ENCODE measurements around the gene NUP133. TPM values are rescaled to one million over a fixed set of nuclear protein-coding genes. Genes with fewer than 3 reads are reported as not detected.

NUP133 gene
- total and polyA plus RNA-seq, 5 donors from 2014 or later, result 12.2 to 33.1 (median 17.3) TPM

GRCh38 chr1:229508823-229509337, 739 bp upstream of the NUP133 start:
- peaks cover 23% of the 10 kb centered on the region for H3K4me1 ChIP-seq (ENCODE audit: control insufficient read depth, insufficient read depth, low read length, poor library complexity, severe bottlenecking)
- ATAC-seq (ENCODE audit: low read depth in 2 of 2) (no peak), DNase-seq (peak in 1 of 3 donors; percentile 38)
- peak overlapping the region; percentile 95 for H3K4me3 ChIP-seq (ENCODE audit: low read depth, low read length)
- peak overlapping the region; percentile 90 for H3K27ac ChIP-seq (ENCODE audit: insufficient read depth, low read length, poor library complexity, severe bottlenecking)
- peaks cover 4% of the 10 kb centered on the region for H3K36me3 Mint-ChIP-seq
- H3K4me3 Mint-ChIP-seq, result peak overlapping the region; percentile 90 to 97 (median 95)
- H3K27me3 ChIP-seq (ENCODE audit: control insufficient read depth, insufficient read depth, low read length), result no peaks in the 10 kb centered on the region
- peak overlapping the region; percentile 98 to 100 (median 99) for H3K27ac Mint-ChIP-seq
- H3K9me3 Mint-ChIP-seq, result peaks cover 0 to 2% (median 0%) of the 10 kb centered on the region in 7 donors
- peaks cover 7% of the 10 kb centered on the region for H3K27me3 Mint-ChIP-seq
- H3K4me1 Mint-ChIP-seq, result peaks cover 18 to 46% (median 35%) of the 10 kb centered on the region in 4 donors
- H3K36me3 ChIP-seq (ENCODE audit: control insufficient read depth, insufficient read depth, low read length), result peaks cover 11% of the 10 kb centered on the region
- no peaks in the 10 kb centered on the region for H3K9me3 ChIP-seq (ENCODE audit: control insufficient read depth in 2 of 2, low read length in 2 of 2)

- Mint-ChIP-seq H3K4me3 (peak overlapping the region; percentile 90 to 97 (median 95)), H3K27ac (peak overlapping the region; percentile 98 to 100 (median 99)), H3K9me3 (peaks cover 0 to 2% (median 0%) of the 10 kb centered on the region in 7 donors), H3K36me3 (peaks cover 4% of the 10 kb centered on the region), H3K27me3 (peaks cover 7% of the 10 kb centered on the region), H3K4me1 (peaks cover 23 to 50% (median 39%) of the 10 kb centered on the region in 4 donors)
- peak overlapping the region; percentile 95 for H3K4me3 ChIP-seq (ENCODE audit: low read depth, low read length)
- H3K27me3 ChIP-seq (ENCODE audit: control insufficient read depth, insufficient read depth, low read length), result no peaks in the 10 kb centered on the region
- no peak for ATAC-seq (ENCODE audit: low read depth in 2 of 2)
- H3K27ac ChIP-seq (ENCODE audit: insufficient read depth, low read length, poor library complexity, severe bottlenecking), result peak overlapping the region; percentile 90
- peaks cover 17% of the 10 kb centered on the region for H3K36me3 ChIP-seq (ENCODE audit: control insufficient read depth, insufficient read depth, low read length)
- H3K9me3 ChIP-seq (ENCODE audit: control insufficient read depth in 2 of 2, low read length in 2 of 2), result no peaks in the 10 kb centered on the region
- peaks cover 23% of the 10 kb centered on the region for H3K4me1 ChIP-seq (ENCODE audit: control insufficient read depth, insufficient read depth, low read length, poor library complexity, severe bottlenecking)
- no peak for DNase-seq
Measured at GRCh38 chr1:229507502-229507901, 639 bp downstream of the NUP133 start.

GRCh38 chr1:229506633-229507032, 1.5 kb downstream of the NUP133 start:
- H3K27ac ChIP-seq (ENCODE audit: insufficient read depth, low read length, poor library complexity, severe bottlenecking), result no peak overlapping the region
- peaks cover 7% of the 10 kb centered on the region for H3K27me3 Mint-ChIP-seq
- H3K27me3 ChIP-seq (ENCODE audit: control insufficient read depth, insufficient read depth, low read length), result no peaks in the 10 kb centered on the region
- H3K36me3 Mint-ChIP-seq, result peaks cover 7% of the 10 kb centered on the region
- DNase-seq (no peak), ATAC-seq (ENCODE audit: low read depth in 2 of 2) (no peak)
- H3K4me1 Mint-ChIP-seq, result peaks cover 23 to 50% (median 39%) of the 10 kb centered on the region in 4 donors
- H3K9me3 Mint-ChIP-seq, result peaks cover 0 to 2% (median 0%) of the 10 kb centered on the region in 7 donors
- H3K9me3 ChIP-seq (ENCODE audit: control insufficient read depth in 2 of 2, low read length in 2 of 2), result no peaks in the 10 kb centered on the region
- peak overlapping the region in 2 of 3 donors; percentile 40 to 48 for H3K27ac Mint-ChIP-seq
- peaks cover 23% of the 10 kb centered on the region for H3K4me1 ChIP-seq (ENCODE audit: control insufficient read depth, insufficient read depth, low read length, poor library complexity, severe bottlenecking)
- peak overlapping the region; percentile 95 for H3K4me3 ChIP-seq (ENCODE audit: low read depth, low read length)
- H3K36me3 ChIP-seq (ENCODE audit: control insufficient read depth, insufficient read depth, low read length), result peaks cover 23% of the 10 kb centered on the region
- H3K4me3 Mint-ChIP-seq, result peak overlapping the region; percentile 81 to 97 (median 92)

- H3K27me3 ChIP-seq (ENCODE audit: control insufficient read depth, insufficient read depth, low read length), result no peaks in the 10 kb centered on the region
- DNase-seq, result no peak
- peaks cover 46% of the 10 kb centered on the region for H3K36me3 Mint-ChIP-seq
- H3K4me1 ChIP-seq (ENCODE audit: control insufficient read depth, insufficient read depth, low read length, poor library complexity, severe bottlenecking), result no peaks in the 10 kb centered on the region
- no peak overlapping the region for H3K27ac Mint-ChIP-seq
- no peaks in the 10 kb centered on the region for H3K9me3 Mint-ChIP-seq
- no peak overlapping the region for H3K27ac ChIP-seq (ENCODE audit: insufficient read depth, low read length, poor library complexity, severe bottlenecking)
- no peak overlapping the region for H3K4me3 Mint-ChIP-seq
- no peaks in the 10 kb centered on the region for H3K27me3 Mint-ChIP-seq
- ATAC-seq (ENCODE audit: low read depth in 2 of 2), result no peak
- peaks cover 0 to 3% (median 1%) of the 10 kb centered on the region in 4 donors for H3K4me1 Mint-ChIP-seq
- H3K9me3 ChIP-seq (ENCODE audit: control insufficient read depth in 2 of 2, low read length in 2 of 2), result no peaks in the 10 kb centered on the region
- H3K36me3 ChIP-seq (ENCODE audit: control insufficient read depth, insufficient read depth, low read length), result peaks cover 76% of the 10 kb centered on the region
- H3K4me3 ChIP-seq (ENCODE audit: low read depth, low read length), result no peak overlapping the region
Measured at GRCh38 chr1:229495782-229496181, 12.4 kb downstream of the NUP133 start.

- Histone ChIP-seq H3K36me3 (ENCODE audit: control insufficient read depth, insufficient read depth, low read length) (peaks cover 79% of the 10 kb centered on the region), H3K4me1 (ENCODE audit: control insufficient read depth, insufficient read depth, low read length, poor library complexity, severe bottlenecking) (no peaks in the 10 kb centered on the region), H3K9me3 (ENCODE audit: control insufficient read depth in 2 of 2, low read length in 2 of 2) (no peaks in the 10 kb centered on the region), H3K27me3 (ENCODE audit: control insufficient read depth, insufficient read depth, low read length) (no peaks in the 10 kb centered on the region), H3K27ac (ENCODE audit: insufficient read depth, low read length, poor library complexity, severe bottlenecking) (no peak overlapping the region), H3K4me3 (ENCODE audit: low read depth, low read length) (no peak overlapping the region)
- H3K27ac Mint-ChIP-seq, result peak overlapping the region in 2 of 3 donors; percentile 2 to 22
- DNase-seq (no peak), ATAC-seq (ENCODE audit: low read depth in 2 of 2) (no peak)
- H3K9me3 Mint-ChIP-seq, result no peaks in the 10 kb centered on the region
- no peak overlapping the region for H3K4me3 Mint-ChIP-seq
- H3K36me3 Mint-ChIP-seq, result peaks cover 48% of the 10 kb centered on the region
- no peaks in the 10 kb centered on the region for H3K27me3 Mint-ChIP-seq
- peaks cover 1 to 6% (median 3%) of the 10 kb centered on the region in 4 donors for H3K4me1 Mint-ChIP-seq
Measured at GRCh38 chr1:229487181-229487580, 21.0 kb downstream of the NUP133 start.

- Histone ChIP-seq H3K4me3 (ENCODE audit: low read depth, low read length) (no peak overlapping the region), H3K36me3 (ENCODE audit: control insufficient read depth, insufficient read depth, low read length) (peaks cover 87% of the 10 kb centered on the region), H3K27ac (ENCODE audit: insufficient read depth, low read length, poor library complexity, severe bottlenecking) (no peak overlapping the region), H3K9me3 (ENCODE audit: control insufficient read depth in 2 of 2, low read length in 2 of 2) (no peaks in the 10 kb centered on the region), H3K27me3 (ENCODE audit: control insufficient read depth, insufficient read depth, low read length) (no peaks in the 10 kb centered on the region), H3K4me1 (ENCODE audit: control insufficient read depth, insufficient read depth, low read length, poor library complexity, severe bottlenecking) (no peaks in the 10 kb centered on the region)
- H3K36me3 Mint-ChIP-seq, result peaks cover 49% of the 10 kb centered on the region
- H3K27ac Mint-ChIP-seq, result no peak overlapping the region
- H3K27me3 Mint-ChIP-seq, result no peaks in the 10 kb centered on the region
- peak overlapping the region in 1 of 4 donors; percentile 27 for H3K4me3 Mint-ChIP-seq
- ATAC-seq (ENCODE audit: low read depth in 2 of 2) (no peak), DNase-seq (no peak)
- peaks cover 3 to 10% (median 6%) of the 10 kb centered on the region in 4 donors for H3K4me1 Mint-ChIP-seq
- H3K9me3 Mint-ChIP-seq, result no peaks in the 10 kb centered on the region
Measured at GRCh38 chr1:229485318-229485717, 22.8 kb downstream of the NUP133 start.

- no peaks in the 10 kb centered on the region for H3K9me3 Mint-ChIP-seq
- H3K4me1 Mint-ChIP-seq, result peaks cover 3 to 14% (median 8%) of the 10 kb centered on the region in 4 donors
- no peaks in the 10 kb centered on the region for H3K4me1 ChIP-seq (ENCODE audit: control insufficient read depth, insufficient read depth, low read length, poor library complexity, severe bottlenecking)
- H3K4me3 ChIP-seq (ENCODE audit: low read depth, low read length), result no peak overlapping the region
- no peaks in the 10 kb centered on the region for H3K27me3 Mint-ChIP-seq
- no peak overlapping the region for H3K27ac ChIP-seq (ENCODE audit: insufficient read depth, low read length, poor library complexity, severe bottlenecking)
- H3K36me3 ChIP-seq (ENCODE audit: control insufficient read depth, insufficient read depth, low read length), result peaks cover 90% of the 10 kb centered on the region
- peaks cover 59% of the 10 kb centered on the region for H3K36me3 Mint-ChIP-seq
- no peaks in the 10 kb centered on the region for H3K9me3 ChIP-seq (ENCODE audit: control insufficient read depth in 2 of 2, low read length in 2 of 2)
- H3K27me3 ChIP-seq (ENCODE audit: control insufficient read depth, insufficient read depth, low read length), result no peaks in the 10 kb centered on the region
- H3K4me3 Mint-ChIP-seq, result no peak overlapping the region
- no peak overlapping the region for H3K27ac Mint-ChIP-seq
- ATAC-seq (ENCODE audit: low read depth in 2 of 2), result no peak
- DNase-seq, result no peak
Measured at GRCh38 chr1:229482511-229482910, 25.6 kb downstream of the NUP133 start.

GRCh38 chr1:229480495-229480894, 27.6 kb downstream of the NUP133 start:
- DNase-seq (no peak), ATAC-seq (ENCODE audit: low read depth in 2 of 2) (no peak)
- Histone ChIP-seq H3K4me1 (ENCODE audit: control insufficient read depth, insufficient read depth, low read length, poor library complexity, severe bottlenecking) (no peaks in the 10 kb centered on the region), H3K27ac (ENCODE audit: insufficient read depth, low read length, poor library complexity, severe bottlenecking) (no peak overlapping the region), H3K27me3 (ENCODE audit: control insufficient read depth, insufficient read depth, low read length) (no peaks in the 10 kb centered on the region), H3K9me3 (ENCODE audit: control insufficient read depth in 2 of 2, low read length in 2 of 2) (no peaks in the 10 kb centered on the region), H3K4me3 (ENCODE audit: low read depth, low read length) (no peak overlapping the region), H3K36me3 (ENCODE audit: control insufficient read depth, insufficient read depth, low read length) (peaks cover 77% of the 10 kb centered on the region)
- H3K27ac Mint-ChIP-seq, result no peak overlapping the region
- peaks cover 3 to 10% (median 7%) of the 10 kb centered on the region in 4 donors for H3K4me1 Mint-ChIP-seq
- H3K36me3 Mint-ChIP-seq, result peaks cover 50% of the 10 kb centered on the region
- H3K4me3 Mint-ChIP-seq, result no peak overlapping the region
- no peaks in the 10 kb centered on the region for H3K27me3 Mint-ChIP-seq
- H3K9me3 Mint-ChIP-seq, result no peaks in the 10 kb centered on the region

All from CD4-positive, CD25-positive, alpha-beta regulatory T cell (primary cell).